ENCODE results near the gene KLK1.
"Not testable (repeated sequence)": the region's sequence is repeated elsewhere in the genome, so short reads cannot be mapped to it uniquely, and the experiment has no call there.

The KLK1 gene

GRCh38 chr19:50812474-50812873 lies 11.1 kb downstream of the KLK1 start:
- DNase-seq: no peak

DNA sequence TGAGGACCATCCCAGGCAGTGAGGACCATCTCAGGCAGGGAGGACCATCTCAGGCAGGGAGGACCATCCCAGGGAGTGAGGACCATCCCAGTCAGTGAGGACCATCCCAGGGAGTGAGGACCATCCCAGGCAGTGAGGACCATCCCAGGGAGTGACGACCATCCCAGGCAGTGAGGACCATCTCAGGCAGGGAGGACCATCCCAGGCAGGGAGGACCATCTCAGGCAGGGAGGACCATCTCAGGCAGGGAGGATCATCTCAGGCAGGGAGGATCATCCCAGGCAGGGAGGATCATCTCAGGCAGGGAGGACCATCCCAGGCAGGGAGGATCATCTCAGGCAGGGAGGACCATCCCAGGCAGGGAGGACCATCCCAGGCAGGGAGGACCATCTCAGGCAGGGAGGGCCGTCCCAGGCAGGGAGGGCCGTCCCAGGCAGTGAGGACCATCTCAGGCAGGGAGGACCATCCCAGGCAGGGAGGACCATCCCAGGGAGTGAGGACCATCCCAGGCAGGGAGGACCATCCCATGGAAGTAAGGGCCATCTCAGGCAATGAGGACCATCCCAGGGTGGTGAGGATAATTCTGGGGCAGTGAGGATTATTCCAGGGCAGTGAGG lies 11.9 kb downstream of the KLK1 start:
- DNase-seq: not testable (repeated sequence)

GRCh38 chr19:50808856-50809255 lies 14.7 kb downstream of the KLK1 start:
- DNase-seq: no peak

DNA sequence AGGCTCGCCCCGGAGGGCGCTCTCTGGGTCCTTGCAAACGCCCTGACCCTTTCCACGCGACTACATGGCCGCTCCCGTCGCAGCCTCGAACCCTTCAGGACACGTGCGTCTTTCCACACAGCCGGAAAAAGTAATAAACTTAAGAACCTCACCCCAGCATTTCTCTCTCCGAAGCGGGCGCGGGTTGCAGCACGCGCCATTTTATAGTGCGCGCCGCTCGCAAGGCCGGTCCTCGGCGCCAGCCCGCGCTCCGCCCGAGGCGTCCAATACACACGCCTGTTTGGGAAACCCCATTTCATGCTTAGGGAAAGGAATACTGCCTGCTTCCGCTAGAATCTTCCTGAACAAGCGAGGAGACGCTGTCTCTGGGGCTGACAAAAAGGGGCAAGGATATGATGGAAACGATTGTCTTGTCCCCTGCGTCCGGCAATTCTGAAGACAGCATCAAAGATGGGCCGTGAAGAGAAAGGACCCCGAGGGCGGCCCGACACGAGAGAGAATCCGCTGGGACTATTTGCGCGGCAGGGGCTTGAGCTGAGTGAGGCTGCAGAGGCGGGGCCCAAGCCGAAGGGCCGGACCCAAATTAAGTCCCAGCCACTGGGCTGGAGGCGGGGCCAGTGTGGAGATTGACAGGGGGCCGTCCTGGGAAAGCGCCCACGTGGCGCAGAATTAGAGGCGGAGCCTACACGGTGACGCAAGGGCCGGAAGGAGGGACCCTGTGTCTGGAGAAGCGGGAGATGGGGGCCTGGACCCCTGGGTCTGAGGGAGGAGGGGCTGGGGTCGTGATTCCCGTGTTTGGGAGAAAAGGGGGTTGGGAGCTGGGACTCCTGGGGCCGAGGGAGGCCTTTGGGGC lies 18.9 kb downstream of the KLK1 start:
- peak; percentile 90 to 98 (median 94) for DNase-seq

DNA sequence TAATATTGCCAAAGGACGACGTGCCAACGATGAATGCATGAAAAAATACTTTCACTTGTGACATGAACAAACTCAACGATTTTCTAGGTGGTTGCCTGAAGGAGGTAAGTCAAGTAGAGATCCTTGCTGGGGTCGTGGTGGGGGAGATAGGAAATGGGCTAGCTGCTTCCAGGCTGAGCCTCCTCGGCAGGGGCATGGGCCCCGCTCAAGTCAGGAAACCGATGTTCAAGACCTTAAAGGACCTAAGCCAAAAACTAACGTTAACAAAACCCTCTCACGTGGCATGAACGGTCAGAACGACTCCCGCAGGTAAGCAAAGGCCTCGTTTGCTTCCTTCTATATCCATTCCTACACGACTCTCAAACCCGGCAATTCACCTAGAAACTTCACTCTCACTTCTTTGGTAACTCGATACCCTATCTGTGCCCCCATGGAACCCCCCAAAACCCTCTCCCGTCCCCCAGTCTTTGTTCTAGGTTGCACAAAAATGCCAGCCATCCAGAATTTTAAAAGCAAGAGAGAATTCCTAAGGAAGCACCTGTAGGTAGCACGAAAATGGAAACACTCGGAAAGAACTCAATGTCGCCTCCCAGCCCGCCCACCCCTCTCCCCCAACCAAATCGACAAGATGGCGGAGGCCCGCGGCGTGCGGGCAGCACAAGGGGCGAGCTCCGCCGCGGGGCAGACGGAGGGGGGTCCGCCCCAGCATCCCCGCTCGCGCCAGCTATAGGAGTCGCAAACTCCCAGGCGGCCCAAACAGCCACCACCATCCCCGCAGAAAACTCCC lies 19.8 kb downstream of the KLK1 start:
- no peak for DNase-seq

DNA sequence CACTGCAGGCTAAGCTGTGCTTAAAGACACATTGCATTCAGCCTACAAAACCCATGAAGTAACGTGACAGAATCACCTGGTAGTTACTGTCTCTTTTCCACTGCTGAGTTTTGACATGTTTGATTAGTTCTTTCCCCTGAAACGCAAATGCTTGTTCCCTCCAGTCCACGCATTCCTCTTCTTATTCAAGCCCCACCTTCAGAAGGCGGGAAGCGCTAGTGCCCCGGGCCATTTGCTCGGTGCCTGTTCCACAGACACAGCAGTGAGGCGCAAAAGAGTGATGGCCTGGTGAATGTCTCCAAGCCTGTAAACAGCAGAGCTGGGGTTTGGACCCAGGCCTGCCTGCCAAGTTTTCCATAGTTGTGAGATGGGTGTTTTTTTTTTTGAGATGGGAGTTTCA lies 22.5 kb downstream of the KLK1 start:
- DNase-seq: no peak

DNA sequence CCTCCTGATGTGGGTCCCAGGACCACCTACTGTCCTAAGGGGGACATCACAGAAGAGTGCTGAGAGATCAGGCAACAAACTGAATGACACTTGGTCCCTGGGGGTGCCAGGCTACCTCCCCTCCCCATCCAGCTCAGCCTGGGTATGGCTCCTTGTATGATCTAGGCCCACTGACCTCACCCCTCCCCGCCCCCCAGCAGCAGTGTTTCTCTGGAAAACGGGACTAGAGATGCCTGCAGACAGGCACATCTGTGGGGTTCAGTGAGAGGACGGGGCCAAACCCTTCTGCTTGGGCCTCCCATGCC lies 24.1 kb downstream of the KLK1 start:
- no peak for DNase-seq

DNA sequence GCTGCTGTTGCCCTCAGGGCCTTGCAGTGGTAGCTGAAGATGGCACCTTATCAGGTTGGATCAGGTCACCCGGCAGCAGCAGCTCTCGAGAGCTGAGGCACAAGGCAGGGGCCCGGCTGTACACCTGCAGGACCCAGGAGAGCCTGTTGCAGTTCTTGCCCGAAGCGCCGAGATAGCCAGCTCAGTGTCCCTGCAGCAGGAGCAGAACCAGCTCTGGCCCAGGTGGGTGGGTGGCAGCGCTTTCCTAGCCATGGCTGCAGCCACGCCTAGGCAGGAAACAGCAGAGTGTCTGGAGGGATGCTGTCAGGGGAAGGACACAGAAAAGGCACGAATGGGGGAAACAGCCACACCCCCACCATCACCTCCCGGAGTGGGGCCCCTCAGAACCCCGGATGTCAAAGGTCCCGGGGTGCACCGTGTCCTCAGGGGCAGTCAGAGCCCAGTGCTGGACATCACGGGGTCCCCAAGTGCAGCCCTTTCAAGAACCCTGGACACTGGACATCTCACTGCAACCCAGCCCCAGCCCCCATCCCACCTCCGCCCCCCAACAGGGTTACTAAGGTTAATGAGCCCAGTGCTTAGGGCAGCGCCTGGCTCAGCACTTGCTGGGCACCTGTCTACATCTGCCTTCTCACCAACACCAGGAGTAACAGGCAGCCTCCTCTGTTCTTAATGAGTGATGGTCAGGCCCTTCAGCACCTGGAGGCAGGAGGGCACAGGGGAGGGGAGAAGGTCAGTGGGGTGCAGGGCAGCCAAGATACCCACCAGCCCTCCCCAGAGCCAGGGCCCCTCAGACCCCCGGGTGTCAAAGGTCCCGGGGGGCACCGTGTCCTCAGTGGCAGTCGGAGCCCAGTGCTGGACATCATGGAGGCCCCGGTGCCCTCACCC lies 24.7 kb downstream of the KLK1 start:
- DNase-seq: no peak

- no peak for DNase-seq
Observed at GRCh38 chr19:50797781-50798658, 25.6 kb downstream of the KLK1 start.

GRCh38 chr19:50797429-50797780 lies 26.2 kb downstream of the KLK1 start:
- DNase-seq: no peak

DNA sequence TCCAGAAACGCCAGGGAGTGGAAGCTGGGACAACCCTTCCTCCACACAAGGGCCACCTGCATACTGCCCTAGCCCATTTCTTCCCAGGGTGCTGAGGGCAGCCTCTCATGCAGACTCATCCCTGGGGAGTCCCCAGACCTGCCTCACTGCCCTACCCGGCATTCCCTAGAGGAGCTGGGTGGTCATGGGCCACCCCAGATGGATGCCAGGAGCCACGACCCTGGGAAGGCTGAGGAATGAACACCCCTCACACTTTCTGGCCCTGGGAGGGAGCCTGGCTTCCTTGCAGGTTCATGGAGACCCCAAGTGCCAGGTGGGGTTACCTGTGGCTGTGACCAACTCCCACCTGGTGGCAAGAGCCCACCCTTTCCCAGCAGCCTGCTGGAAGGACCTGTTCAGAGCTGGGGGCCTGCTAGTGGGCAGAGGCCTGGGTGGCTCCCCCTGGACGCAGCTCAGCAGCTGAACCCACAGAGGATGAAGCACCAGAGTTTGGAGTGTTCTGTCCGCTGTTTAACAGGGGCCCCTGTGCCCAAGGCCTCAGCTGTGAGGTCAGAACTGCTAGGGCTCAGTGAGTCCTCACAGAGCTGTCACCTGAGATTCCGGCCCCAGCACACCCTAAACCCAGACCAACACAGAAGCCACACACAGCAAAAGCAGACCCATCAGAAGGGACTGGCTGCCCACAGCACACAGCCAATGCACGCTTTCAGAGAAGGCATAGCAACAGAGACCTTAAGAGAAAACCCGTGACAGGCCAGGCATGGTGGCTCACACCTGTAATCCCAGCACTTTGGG lies 26.8 kb downstream of the KLK1 start:
- no peak for DNase-seq

- DNase-seq: no peak
Observed at GRCh38 chr19:50796128-50796633, 27.4 kb downstream of the KLK1 start.

GRCh38 chr19:50795664-50796073 lies 27.9 kb downstream of the KLK1 start:
- no peak for DNase-seq

- no peak for DNase-seq
Observed at GRCh38 chr19:50794876-50795663, 28.5 kb downstream of the KLK1 start.

- no peak for DNase-seq
Observed at GRCh38 chr19:50794074-50794875, 29.3 kb downstream of the KLK1 start.

DNA sequence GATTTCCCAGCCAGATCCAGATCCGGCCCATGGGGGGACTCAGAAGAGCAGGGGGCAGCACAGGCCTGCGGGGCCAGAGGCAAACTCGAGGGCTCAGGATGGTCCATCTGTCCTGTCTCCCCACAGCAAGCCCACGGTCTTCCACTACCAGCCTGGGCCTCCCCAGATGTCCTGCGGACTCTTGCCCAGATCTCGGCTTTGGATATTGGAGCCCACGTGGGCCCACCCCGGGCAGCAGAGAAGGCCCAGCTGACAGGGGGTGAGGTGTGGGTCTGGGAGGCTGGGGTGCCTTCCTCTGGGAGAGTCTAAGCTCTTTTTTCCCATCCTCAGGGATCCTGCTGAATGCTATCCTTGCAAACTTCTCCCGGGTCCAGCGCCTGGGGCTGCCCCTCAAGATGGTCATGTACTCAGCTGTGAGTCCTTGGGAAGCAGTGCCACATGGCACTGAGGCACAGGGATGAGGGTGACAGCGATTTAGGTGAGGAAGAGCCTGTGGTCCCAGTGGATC lies 30.0 kb downstream of the KLK1 start:
- no peak for DNase-seq

DNA sequence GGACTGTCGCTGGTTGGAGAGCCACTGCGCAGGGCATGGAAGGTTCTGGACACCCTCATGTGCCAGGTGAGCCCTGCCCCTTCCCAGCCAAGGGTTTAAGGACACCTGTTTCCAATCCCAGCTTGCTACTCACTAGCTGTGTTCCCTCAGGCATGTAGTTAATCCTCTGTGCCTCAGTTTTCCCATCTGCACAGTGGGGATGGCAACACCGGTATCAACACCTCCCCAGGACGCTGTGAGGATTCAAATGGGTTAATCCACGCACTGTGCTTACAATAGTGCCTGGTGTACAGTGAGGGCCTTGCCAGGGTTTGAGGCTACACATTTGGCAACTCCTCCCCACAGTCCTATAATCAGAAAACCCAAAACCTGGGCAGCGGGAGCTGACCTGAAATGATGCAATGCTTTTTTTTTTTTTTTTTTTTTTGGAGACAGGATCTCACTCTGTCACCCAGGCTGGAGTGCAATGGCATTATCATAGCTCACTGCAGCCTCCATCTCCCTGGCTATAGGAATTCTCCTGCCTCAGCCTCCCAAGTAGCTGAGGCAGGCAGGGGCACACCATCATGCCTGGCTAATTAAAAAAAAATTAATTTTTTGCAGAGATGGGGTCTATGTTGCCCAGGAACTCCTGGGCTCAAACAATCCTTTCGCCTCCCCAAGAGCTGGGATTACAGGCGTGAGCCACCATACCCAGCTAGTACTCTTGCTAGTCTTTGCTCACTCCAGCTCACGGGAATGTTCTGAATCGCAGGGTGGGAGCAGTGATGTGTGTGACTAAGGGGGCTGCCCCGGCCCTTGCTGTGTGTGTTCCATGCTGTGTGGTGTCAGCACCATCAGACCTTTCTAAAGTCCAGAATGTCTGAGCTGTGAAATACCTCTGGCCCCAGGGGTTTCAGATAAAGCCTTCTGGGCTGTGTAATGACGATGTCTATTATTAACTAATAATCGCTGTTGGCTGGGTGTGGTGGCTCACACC lies 31.0 kb downstream of the KLK1 start:
- no peak for DNase-seq
